Testis (tissue), 3 donors: ENCODE data around the gene C1orf115. TPM values are rescaled to one million over a fixed set of nuclear protein-coding genes. Genes with fewer than 3 reads are reported as not detected.

Experiments used
- DNase-seq: peaks from one replicate; pipeline ENCODE4 v3.0.0-alpha.2; 2019
- H3K27ac ChIP-seq, 2 donors: fragments of 200-600 bp; sonication (generic); one replicate each; pipeline ENCODE4 v1.5.1; 2019
- H3K27me3 ChIP-seq: fragments of 200-600 bp; sonication (generic); one replicate; pipeline ENCODE4 v1.5.1; 2019
- H3K36me3 ChIP-seq: fragments of 200-600 bp; sonication (generic); one replicate; pipeline ENCODE4 v1.5.1; 2017; ENCODE audit warnings: low read depth; ENCODE audit errors: missing control alignments
- H3K4me1 ChIP-seq: fragments of 200-600 bp; sonication (generic); one replicate; pipeline ENCODE4 v1.5.1; 2019
- H3K4me3 ChIP-seq, 2 donors: fragments of 200-600 bp; sonication (generic); one replicate each; pipeline ENCODE4 v1.5.1; 2017 to 2019
- H3K9me3 ChIP-seq: fragments of 200-600 bp; sonication (generic); one replicate; pipeline ENCODE4 v1.5.1; 2017
- CTCF ChIP-seq, 3 experiments: fragments of 450-650 bp in 2 of 3; fragments of 200-600 bp in 1 of 3; sonication (generic) in 1 of 3; IDR thresholded peaks; one replicate each; pipeline ENCODE4 v1.5.1; 2016 to 2019; ENCODE audit warnings: antibody characterized with exemption in 3 of 3, mild to moderate bottlenecking in 2 of 3, moderate library complexity in 1 of 3
- POLR2A ChIP-seq: fragments of 450-650 bp; IDR thresholded peaks from one replicate; pipeline ENCODE4 v1.6.1; 2017; ENCODE audit warnings: antibody characterized with exemption, mild to moderate bottlenecking, moderate library complexity
- WGBS, 2 donors: methylation state at CpG; one replicate each; pipeline ENCODE4 v1.1.5; 2018; 5-methylcytosine and 5-hydroxymethylcytosine counted together
- intact Hi-C: fragments of 100-400 bp; cut with DNase I; formaldehyde crosslinking; loops from one replicate; pipeline ENCODE4 v1.15.1; 2023; ENCODE audit warnings: low total_unique reads
- polyA plus RNA-seq: library from polyadenylated mRNA; stranded (reverse); fragments of 350-450 nt; fragmentation: Illumina TruSeq; extraction: RNeasy Lipid Tissue Mini Kit (QIAGEN cat#74804); gene quantifications from one replicate; pipeline ENCODE4 v1.2.3, GENCODE V29; 2014; ENCODE audit warnings: low read depth, low replicate concordance; ENCODE audit not compliant: insufficient read depth
- total RNA-seq, 2 donors: library from RNA; depleted of rRNA; stranded (reverse); fragments of >200 nt; gene quantifications; one replicate each; pipeline ENCODE4 v1.2.3, GENCODE V29; 2016

The C1orf115 gene
- total and polyA plus RNA-seq, 3 donors from 2014 or later, result 10.0 to 12.0 (median 10.8) TPM

- Histone ChIP-seq H3K36me3 (no peaks in the 10 kb centered on the region), H3K27me3 (no peaks in the 10 kb centered on the region), H3K27ac (no peak overlapping the region), H3K4me1 (no peaks in the 10 kb centered on the region), H3K4me3 (no peak overlapping the region), H3K9me3 (no peaks in the 10 kb centered on the region)
- DNase-seq, result no peak
- TF ChIP-seq CTCF (IDR thresholded peaks at IDR 0.05), result no peak
- TF ChIP-seq POLR2A, result no peak
- intact Hi-C loops, result no loop called here
Observed at GRCh38 chr1:220655961-220656740, 34.0 kb upstream of the C1orf115 start.

GRCh38 chr1:220666349-220666748, 23.8 kb upstream of the C1orf115 start:
- Histone ChIP-seq H3K36me3 (no peaks in the 10 kb centered on the region), H3K27me3 (no peaks in the 10 kb centered on the region), H3K9me3 (no peaks in the 10 kb centered on the region), H3K27ac (no peak overlapping the region), H3K4me3 (no peak overlapping the region), H3K4me1 (no peaks in the 10 kb centered on the region)
- no peak for TF ChIP-seq CTCF (IDR thresholded peaks at IDR 0.05)
- 70 to 81% methylated on average over 3 of the region's 3 CpGs for WGBS, 2 donors
- no peak for DNase-seq
- intact Hi-C loops, result no loop called here

GRCh38 chr1:220669005-220669404, 21.2 kb upstream of the C1orf115 start:
- Histone ChIP-seq H3K9me3 (no peaks in the 10 kb centered on the region), H3K4me3 (no peak overlapping the region)
- no peak for DNase-seq

GRCh38 chr1:220670365-220670764, 19.8 kb upstream of the C1orf115 start:
- no peak overlapping the region for H3K4me3 ChIP-seq
- no peak for DNase-seq
- H3K36me3 ChIP-seq, result no peaks in the 10 kb centered on the region
- TF ChIP-seq CTCF (IDR thresholded peaks at IDR 0.05) (no peak), POLR2A (no peak)
- no peaks in the 10 kb centered on the region for H3K27me3 ChIP-seq
- intact Hi-C loops, result no loop called here
- H3K4me1 ChIP-seq, result no peaks in the 10 kb centered on the region
- no peaks in the 10 kb centered on the region for H3K9me3 ChIP-seq
- H3K27ac ChIP-seq, result no peak overlapping the region

More at GRCh38 chr1:220669005-220669404, 21.2 kb upstream of the C1orf115 start:
- Histone ChIP-seq H3K27ac (no peak overlapping the region), H3K36me3 (no peaks in the 10 kb centered on the region), H3K27me3 (no peaks in the 10 kb centered on the region), H3K4me1 (no peaks in the 10 kb centered on the region)
- WGBS, 2 donors, result 79 to 95% methylated on average over 1 of the region's 1 CpG
- TF ChIP-seq CTCF (IDR thresholded peaks at IDR 0.05), result no peak
- TF ChIP-seq POLR2A, result no peak
- intact Hi-C loops, result no loop called here

- Histone ChIP-seq H3K27me3 (no peaks in the 10 kb centered on the region), H3K4me1 (no peaks in the 10 kb centered on the region), H3K9me3 (no peaks in the 10 kb centered on the region), H3K4me3 (no peak overlapping the region), H3K27ac (no peak overlapping the region), H3K36me3 (no peaks in the 10 kb centered on the region)
- intact Hi-C loops, result no loop called here
- no peak for TF ChIP-seq CTCF (IDR thresholded peaks at IDR 0.05)
- TF ChIP-seq POLR2A, result no peak
- WGBS, 2 donors, result 100% methylated on average over 1 of the region's 1 CpG
- DNase-seq, result no peak
Observed at GRCh38 chr1:220673921-220674320, 16.2 kb upstream of the C1orf115 start.
